ENCODE data around the gene C2orf76.

Gene C2orf76

GRCh38 chr2:119402645-119403560 is 36.3 kb upstream of the C2orf76 start:
- no peak for DNase-seq (ENCODE audit: extremely low read depth, low read depth)
- no peak for TF ChIP-seq CTCF (IDR thresholded peaks at IDR 0.05; ENCODE audit: low read depth, low read length)

DNA sequence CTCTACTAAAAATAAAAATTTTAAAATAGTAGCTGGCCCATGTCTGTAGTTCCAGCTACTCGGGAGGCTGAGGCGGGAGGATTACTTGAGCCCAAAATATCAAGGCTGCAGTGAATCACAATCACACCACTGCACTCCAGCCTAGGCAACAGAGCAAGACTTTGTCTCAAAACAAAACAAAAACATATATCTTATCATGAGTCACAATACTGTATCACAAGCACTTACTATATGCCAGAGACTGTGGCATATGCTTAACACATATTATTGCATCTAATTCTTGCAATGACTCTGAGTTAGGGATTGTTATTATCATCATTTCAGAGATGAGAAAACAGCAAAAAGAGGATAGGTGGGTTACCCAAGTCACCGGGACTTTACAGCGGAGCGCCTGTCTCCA is 35.5 kb upstream of the C2orf76 start:
- no peak for TF ChIP-seq CTCF (IDR thresholded peaks at IDR 0.05; ENCODE audit: low read depth, low read length)
- DNase-seq (ENCODE audit: extremely low read depth, low read depth) = no peak

GRCh38 chr2:119397196-119397595 is 30.6 kb upstream of the C2orf76 start:
- DNase-seq (ENCODE audit: extremely low read depth, low read depth) = no peak
- no peak for TF ChIP-seq CTCF (IDR thresholded peaks at IDR 0.05; ENCODE audit: low read depth, low read length)

- no peak for DNase-seq (ENCODE audit: extremely low read depth, low read depth)
- TF ChIP-seq CTCF (IDR thresholded peaks at IDR 0.05; ENCODE audit: low read depth, low read length) = no peak
These were observed 27.5 kb upstream of the C2orf76 start for GRCh38 chr2:119393971-119394748.

- DNase-seq (ENCODE audit: extremely low read depth, low read depth) = peak; percentile 54
- TF ChIP-seq CTCF (IDR thresholded peaks at IDR 0.05; ENCODE audit: low read depth, low read length) = no peak
These were observed 23.1 kb upstream of the C2orf76 start for GRCh38 chr2:119389615-119390306.

GRCh38 chr2:119387381-119388129 is 20.9 kb upstream of the C2orf76 start:
- DNase-seq (ENCODE audit: extremely low read depth, low read depth) = peak; percentile 44

More at GRCh38 chr2:119387381-119388129, 20.9 kb upstream of the C2orf76 start:
- peak; percentile 52 for TF ChIP-seq CTCF (IDR thresholded peaks at IDR 0.05; ENCODE audit: low read depth, low read length)

Data from AG09319 (cell line).